Choroid plexus epithelial cell (primary cell): ENCODE measurements around the gene TMEM52.

Experiments
- DNase-seq: peaks from one replicate; pipeline ENCODE4 v3.0.0-alpha.2; 2010; ENCODE audit warnings: low read depth
- H3K4me3 ChIP-seq: 2 replicates; pipeline ENCODE4 v1.5.1; 2011; ENCODE audit warnings: low read depth, mild to moderate bottlenecking, control low read depth, low read length, moderate library complexity
- CTCF ChIP-seq: conservative IDR thresholded peaks from 2 replicates; pipeline ENCODE4 v1.5.1; 2011; ENCODE audit warnings: low read depth, mild to moderate bottlenecking, control low read depth, inconsistent platforms, low read length, moderate library complexity

Gene TMEM52

DNA sequence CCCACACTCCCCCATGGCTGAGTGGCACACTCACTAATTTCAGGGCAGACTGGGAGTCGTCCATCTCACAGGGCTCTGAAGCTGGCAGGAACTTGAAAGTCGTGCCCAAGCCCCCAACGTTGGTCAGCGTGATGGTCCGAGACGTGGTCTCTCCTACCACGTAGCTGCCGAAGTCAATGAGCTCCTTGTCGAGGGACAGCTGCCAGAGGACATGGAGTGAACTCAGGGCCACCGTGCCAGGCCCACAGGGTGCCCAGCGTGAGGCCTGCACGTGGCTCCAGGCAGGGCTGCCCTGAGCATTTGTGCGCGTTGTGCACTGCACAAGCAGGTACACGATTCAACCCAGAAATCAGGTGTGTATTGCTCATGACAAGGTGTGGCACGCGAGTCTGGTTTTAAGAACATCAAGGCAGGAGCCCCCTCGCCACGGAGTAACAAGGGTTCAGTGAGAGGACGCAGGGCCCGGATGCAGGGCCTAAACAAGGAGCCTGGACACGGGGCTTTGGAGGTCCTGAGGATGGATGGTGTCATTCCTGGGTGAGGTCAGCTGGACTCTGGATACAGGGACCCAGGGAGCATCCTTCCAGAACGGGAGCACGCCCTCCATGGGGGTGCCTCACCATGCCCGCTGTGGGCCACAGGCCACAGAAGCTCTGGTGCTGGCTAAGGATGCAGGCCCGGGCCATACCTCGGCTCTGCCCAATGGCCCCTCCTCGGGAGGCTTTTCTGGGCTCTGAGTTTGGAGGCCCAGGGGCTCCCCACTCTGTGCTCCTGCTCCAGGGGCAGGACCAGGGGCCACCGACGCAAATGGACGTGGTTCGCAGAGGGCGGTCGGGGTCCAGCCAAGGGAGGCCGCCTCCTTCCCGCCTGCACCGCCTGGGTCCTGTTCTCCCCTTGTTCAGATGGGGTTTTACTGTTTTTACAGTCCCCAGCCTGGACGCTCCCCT lies 37.8 kb upstream of the TMEM52 start:
- TF ChIP-seq CTCF: no peak
- no peak overlapping the region for H3K4me3 ChIP-seq
- DNase-seq: no peak

- no peak overlapping the region for H3K4me3 ChIP-seq
- DNase-seq: no peak
- TF ChIP-seq CTCF: no peak
Measured at GRCh38 chr1:1956101-1956500, 37.0 kb upstream of the TMEM52 start.

DNA sequence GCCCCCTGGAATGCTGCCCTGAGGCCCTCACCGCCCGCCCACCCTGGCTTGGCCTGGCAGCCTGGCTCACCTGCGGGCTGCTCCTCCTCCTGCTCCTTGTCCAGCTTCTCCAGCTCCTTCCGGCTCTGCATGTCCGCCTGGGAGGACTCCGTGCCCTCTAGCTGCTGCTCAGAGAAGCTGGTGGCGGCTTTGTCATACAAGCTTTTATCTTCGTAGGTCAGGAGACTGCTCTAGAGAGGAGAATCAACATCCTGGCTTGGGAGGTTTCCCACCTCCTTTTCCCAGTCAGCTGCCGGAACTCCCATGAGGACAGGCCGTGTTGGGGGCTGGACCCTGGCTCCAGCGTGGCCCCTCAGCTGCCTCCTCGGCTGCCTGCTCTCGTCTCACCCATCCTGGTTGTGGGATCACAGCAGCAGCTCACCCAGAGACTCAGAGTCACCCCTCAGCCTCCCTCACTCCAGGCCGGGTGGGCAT lies 36.6 kb upstream of the TMEM52 start:
- H3K4me3 ChIP-seq: no peak overlapping the region
- no peak for DNase-seq
- no peak for TF ChIP-seq CTCF

DNA sequence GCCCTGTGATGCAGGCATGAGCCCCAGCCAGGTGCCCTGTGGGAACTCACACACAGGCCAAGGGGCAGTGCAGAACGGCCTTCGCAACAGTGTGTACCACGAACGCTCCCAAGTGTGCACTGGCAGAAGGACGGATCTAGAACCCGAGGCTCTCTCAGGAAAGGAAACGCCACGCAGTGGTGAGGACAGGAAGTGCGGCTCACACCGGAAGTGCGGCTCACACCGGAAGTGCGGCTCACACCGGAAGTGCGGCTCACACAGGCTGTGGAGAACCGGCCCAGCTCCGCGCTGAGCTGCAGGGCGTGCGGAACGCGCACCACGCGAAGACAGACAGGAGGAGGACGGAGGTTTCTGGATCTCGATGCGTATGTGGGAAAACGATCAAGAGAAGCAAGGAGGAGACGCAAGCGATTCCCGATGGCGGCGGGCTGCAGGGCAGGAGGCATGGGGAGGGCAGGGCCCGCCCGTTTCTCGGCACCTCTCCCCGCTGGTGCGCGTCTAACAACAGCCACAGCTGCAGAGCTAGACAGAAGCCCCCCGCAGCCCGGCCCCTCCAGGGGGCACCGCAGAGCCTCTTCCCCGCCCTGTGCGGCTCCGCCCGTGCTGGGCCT lies 35.9 kb upstream of the TMEM52 start:
- TF ChIP-seq CTCF: peak; percentile 18
- H3K4me3 ChIP-seq: no peak overlapping the region
- DNase-seq: no peak

GRCh38 chr1:1954015-1954414 lies 34.9 kb upstream of the TMEM52 start:
- H3K4me3 ChIP-seq: no peak overlapping the region
- DNase-seq: no peak
- TF ChIP-seq CTCF: no peak

DNA sequence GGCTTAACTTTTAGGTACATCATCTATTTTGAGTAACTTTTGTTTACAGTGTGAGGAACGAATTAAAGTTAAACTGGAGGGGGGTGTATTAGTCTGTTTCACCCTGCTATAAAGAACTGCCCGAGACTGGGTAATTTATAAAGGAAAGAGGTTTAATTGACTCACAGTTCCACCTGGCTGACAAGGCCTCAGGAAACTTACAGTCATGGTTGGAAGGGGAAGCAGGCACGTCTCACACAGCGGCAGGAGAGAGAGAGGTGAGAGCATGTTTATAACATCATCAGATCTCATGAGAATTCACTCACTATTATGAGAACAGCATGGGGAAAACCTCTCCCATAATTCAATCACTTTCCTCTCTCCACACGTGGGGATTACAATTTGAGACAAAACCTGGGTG lies 31.9 kb upstream of the TMEM52 start:
- DNase-seq: no peak
- TF ChIP-seq CTCF: no peak
- no peak overlapping the region for H3K4me3 ChIP-seq
